T-helper 9 cell (primary cell): ENCODE measurements around the gene GRK5.
"Not testable (repeated sequence)": the region's sequence is repeated elsewhere in the genome, so short reads cannot be mapped to it uniquely, and the experiment has no call there.

ENCODE experiments used
- DNase-seq: peaks from one replicate; pipeline ENCODE4 v3.0.0-alpha.2; 2020
- total RNA-seq, 2 donors: gene quantifications; one replicate each; lab custom pipeline; 2026; lab: John Stamatoyannopoulos, UW

Gene GRK5
- 32.1 to 64.1 reads per million in 2 donors for total RNA-seq

GRCh38 chr10:119207366-119207666, at the start of gene GRK5:
Gene GRK5 (plus strand): TSS chr10:119207571. CDS start chr10:119207918, 347 bp downstream.
- peak; percentile 90 for DNase-seq

- DNase-seq: no peak
Observed at GRCh38 chr10:119159332-119159731, 48.0 kb upstream of the GRK5 start.

GRCh38 chr10:119161680-119162451, 45.5 kb upstream of the GRK5 start:
- DNase-seq: no peak

GRCh38 chr10:119162452-119163092, 44.8 kb upstream of the GRK5 start:
- no peak for DNase-seq

DNA sequence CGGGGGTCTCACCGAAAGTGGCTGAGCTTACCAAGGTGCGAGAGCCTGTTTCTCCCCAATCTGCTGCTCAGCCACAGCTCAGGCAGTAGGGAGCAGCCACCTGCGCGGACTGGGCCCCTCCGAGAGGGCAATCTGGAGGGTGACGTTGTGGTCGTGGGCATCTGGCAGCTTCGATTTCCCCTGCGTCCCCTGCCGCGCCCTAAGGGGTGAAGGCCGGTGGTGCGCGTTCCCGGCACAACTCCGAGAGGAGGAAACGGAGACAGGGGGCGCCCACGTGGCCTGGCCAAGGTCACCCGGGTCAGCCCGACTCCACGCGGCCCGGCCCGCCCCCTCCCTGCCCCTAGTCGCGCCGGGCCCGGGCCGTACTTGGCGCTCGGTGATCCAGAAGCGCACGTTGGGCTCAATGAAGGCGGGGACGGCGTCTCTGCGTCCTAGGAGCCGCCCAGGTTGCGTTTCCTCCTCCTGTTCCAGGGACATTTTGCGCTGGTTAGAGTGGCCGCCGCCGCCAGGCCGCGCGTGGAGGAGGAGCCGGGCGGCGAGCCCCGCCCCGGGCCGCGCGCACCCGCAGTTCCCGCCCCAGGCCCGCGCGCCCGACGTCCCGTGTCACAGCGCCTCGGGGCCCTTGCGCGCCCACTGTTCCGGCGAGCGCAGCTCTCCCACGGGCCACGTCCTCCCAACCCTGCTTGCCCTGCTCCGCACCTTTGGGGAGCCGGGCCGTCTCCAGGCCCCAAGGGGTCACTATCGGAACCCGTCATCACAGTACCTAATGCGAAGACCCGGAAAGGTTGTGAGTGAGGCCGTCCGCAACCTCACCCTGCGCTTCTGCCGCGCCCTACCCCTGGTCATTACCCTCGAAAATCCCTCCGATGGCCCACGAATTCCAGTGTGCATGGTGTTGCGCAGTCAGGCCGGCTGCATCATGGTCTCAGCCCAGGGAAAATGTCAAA, 41.9 kb upstream of the GRK5 start, which contains the start of gene SFXN4:
TSS of gene SFXN4 (minus strand) at position 544 of the 947 bp plus-strand sequence. CDS start at position 477, 67 bp downstream.
- peak; percentile 69 for DNase-seq

DNA sequence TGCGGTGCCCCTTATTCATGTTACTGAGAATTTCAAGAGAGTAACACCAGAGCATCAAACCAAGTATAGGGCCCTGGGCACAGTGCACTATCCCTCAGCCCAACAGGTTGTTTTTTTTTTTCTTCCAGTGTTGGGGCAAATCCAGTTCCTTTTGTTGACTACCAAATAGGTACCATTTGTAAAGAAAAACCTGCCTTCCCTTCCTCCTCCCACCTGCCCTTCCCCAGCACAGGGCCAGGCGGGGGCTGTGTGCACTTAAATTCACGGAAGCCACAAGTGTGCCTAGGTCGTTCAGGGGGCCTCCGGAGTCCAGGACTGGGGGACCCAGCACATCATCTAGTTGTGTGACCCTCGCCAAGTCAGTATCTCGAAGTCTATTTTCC, 41.3 kb upstream of the GRK5 start:
- DNase-seq: no peak

GRCh38 chr10:119166564-119166963, 40.8 kb upstream of the GRK5 start:
- DNase-seq: no peak

DNA sequence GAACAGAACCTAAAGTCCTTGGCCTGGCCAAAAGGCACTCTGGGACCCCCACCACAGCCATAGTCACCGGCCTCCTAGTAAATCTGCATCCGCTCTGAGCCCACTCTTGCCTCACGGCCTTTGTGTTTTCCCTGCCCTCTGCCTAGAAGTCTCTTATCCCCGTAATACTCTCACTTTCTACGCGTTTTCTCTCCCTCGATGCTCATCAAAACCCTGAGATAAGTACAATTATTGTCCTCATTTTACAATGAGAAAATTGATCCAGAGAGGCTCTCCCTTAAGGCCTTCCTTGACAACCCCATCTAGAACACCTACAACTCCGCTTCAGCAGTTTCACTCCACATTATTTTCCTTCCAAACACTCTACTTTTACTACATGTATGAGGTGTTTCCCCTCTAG, 40.3 kb upstream of the GRK5 start:
- DNase-seq: no peak

DNA sequence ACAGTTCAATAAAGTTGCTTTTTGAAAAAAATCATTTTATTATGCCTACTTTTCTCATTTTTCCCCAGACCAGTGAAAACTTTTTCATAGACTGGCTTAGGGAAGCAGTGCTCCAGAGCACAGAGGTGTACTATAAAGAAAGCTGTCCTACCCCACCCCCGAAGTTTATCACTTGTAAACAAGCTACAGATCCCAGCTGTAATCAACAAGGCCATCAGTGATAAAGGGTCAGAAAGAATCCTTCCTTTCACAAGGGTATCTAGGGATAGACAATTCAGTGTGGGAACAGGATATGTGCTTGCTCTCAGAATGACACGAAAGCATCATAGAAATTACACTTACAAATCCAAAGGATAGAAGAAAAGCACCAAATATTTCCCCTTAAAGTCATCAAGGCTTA, 33.3 kb upstream of the GRK5 start:
- no peak for DNase-seq

GRCh38 chr10:119176166-119176565, 31.2 kb upstream of the GRK5 start:
- DNase-seq: no peak

- no peak for DNase-seq
Observed at GRCh38 chr10:119177708-119178371, 29.5 kb upstream of the GRK5 start.

- peak; percentile 89 for DNase-seq
Observed at GRCh38 chr10:119178372-119179119, 28.8 kb upstream of the GRK5 start, which contains the start of gene PRDX3. Gene PRDX3 (minus strand): TSS chr10:119178812. CDS start chr10:119178790, 22 bp downstream.

DNA sequence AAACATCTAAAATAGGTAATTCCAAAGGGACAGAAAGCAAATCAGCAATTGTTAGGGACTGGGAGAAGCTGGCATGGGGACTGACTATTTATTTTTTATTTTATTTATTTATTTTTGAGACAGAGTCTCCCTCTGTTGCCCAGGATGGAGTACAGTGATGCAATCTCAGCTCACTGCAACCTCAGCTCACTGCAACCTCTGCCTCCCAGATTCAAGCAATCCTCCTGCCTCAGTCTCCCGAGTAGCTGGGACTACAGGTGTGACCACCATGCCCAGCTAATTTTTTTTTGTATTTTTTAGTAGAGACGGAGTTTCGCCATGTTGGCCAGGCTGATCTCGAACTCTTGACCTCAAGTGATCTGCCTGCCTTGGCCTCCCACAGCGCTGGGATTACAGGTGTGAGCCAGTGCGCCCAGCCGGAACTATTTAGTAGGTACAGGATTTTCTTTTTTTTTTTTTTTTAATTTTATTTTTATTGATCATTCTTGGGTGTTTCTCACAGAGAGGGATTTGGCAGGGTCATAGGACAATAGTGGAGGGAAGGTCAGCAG, 26.4 kb upstream of the GRK5 start:
- DNase-seq: not testable (repeated sequence)

DNA sequence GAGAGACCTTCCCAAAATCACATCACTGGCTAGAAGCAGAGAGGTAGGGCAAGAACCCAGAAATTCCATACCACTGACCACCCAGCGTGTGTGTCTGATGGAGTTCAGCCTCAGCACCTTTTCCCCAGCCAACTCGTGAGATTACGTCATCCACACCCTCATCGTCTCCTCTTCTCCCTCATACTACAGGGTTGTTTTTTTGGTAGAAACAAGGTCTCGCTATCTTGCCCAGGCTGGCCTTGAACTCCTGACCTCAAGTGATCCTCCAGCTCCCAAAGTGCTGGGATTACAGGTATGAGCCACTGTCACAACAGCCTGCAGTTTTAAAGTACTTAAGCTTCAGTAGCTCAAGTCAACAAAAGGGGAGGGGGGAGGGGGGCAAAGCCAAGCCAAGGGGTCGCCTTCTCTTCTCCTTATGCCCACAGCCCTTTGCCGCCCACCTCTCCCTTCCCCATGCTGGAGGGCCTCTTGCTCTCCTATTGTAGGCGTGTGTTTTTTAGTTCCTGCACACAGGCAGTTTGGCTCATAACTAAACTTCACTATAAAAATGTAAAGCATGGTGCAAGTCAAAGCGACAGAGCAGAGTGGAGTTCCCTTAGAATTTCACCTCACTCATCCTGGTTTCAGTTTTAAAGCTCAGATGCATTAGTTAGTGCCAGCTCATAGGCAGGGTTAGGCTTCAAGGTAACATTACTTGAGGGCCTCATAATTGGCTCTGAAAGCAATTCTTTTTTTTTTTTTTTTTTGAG, 23.5 kb upstream of the GRK5 start:
- no peak for DNase-seq

DNA sequence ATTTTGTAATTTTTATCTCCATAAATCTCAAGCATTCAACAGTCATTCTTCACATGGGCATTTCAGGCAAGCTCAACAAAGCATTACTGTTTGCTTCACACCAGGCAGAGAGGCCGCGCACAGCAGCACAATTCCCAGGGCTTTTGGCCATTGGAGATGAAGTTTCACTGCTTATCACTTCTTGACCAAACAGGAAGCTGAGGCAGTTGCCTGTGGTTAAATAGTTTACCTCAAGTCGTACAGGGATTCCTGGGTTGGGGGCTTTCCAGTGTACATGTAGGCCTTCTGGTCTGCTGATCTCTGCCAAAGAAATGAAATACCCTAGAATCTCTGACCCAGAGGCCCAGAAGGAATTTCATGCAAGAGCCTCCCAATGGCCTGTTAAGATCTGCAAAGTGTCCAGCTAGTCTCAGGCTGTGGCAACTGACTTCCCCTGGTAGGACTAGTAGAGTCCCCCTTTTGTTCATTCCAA, 17.5 kb upstream of the GRK5 start:
- no peak for DNase-seq

DNA sequence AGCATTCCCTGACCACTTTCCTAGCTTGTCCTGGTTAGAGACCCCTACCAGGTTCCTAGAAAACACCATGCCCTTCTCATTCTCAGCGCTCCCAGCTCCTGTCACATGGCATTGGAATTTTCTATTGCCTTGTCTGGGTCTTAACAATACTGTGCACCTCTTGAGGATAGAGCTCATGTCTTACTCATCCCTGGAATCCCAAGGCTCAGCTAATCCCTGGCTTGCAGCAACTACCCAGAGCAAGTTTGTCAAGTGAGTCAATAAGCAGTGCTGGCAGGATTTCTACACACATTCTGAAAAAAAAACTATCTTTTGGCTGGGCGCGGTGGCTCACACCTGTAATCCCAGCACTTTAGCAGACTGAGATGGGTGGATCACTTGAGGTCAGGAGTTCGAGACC, 17.0 kb upstream of the GRK5 start:
- no peak for DNase-seq

- no peak for DNase-seq
Observed at GRCh38 chr10:119190954-119191785, 16.2 kb upstream of the GRK5 start.

DNA sequence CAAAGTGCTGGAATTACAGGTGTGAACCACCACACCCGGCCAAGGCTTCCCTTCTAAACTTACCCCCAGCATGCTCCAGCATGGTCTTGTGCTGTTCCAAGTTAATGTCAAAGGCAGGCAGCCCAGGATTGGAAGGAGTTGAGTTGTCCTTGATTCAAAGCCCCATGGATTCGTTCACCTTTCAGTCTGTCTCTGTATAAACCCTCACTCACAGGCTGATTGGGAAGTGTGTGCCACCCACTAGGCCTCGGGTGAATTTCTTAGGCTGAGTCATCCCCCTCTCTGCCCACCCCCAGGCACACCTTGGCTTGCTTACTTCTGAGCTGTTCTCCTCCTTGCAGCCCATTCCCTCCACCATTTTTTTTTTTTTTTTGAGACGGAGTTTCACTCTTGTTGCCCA, 15.5 kb upstream of the GRK5 start:
- DNase-seq: no peak

GRCh38 chr10:119197921-119198320, 9.4 kb upstream of the GRK5 start:
- no peak for DNase-seq

DNA sequence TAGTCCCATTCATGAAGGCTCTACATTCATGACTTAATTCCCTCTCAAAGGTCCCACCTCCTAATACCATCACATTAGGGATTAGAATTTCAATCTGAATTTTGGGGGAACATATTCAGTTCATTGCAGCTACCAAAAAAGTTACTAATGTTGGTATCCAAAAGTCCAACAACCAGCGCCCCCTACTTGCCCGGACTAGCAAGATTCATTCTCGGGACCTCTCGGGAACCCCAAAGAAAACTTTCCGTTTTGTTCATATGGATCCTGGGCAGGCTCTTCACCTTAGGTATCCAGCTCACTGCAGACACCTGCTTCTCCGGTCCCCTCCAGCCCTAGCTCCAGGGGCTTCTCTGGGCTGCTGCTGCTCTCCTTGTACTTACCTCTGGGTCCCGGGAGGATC, 8.9 kb upstream of the GRK5 start:
- no peak for DNase-seq
